NCI-H748 (cell line): ENCODE measurements around the gene FBXW11.
"Not testable (repeated sequence)": the region's sequence is repeated elsewhere in the genome, so short reads cannot be mapped to it uniquely, and the experiment has no call there.

Experiments
- DNase-seq: peaks from one replicate; lab custom pipeline; 2025; ENCODE audit not compliant: unreplicated experiment; lab: John Stamatoyannopoulos, UW

Gene FBXW11

DNA sequence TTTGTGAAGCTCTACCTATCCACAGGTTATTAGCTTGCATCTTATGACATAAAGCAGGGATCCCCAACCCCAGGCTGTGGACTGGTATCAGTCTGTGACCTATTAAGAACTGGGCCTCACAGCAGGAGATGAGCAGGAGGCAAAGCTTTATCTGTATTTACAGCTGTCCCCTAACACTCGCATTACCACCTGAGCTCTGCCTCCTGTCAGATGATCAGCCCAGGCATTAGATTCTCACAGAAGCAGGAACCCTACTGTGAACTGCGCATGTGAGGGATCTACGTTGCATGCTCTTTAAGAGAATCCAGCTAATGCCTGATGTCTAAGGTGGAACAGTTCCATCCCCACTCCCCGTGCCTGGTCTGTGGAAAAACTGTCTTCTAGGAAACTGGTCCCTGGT lies 19.7 kb downstream of the FBXW11 start:
- no peak for DNase-seq

DNA sequence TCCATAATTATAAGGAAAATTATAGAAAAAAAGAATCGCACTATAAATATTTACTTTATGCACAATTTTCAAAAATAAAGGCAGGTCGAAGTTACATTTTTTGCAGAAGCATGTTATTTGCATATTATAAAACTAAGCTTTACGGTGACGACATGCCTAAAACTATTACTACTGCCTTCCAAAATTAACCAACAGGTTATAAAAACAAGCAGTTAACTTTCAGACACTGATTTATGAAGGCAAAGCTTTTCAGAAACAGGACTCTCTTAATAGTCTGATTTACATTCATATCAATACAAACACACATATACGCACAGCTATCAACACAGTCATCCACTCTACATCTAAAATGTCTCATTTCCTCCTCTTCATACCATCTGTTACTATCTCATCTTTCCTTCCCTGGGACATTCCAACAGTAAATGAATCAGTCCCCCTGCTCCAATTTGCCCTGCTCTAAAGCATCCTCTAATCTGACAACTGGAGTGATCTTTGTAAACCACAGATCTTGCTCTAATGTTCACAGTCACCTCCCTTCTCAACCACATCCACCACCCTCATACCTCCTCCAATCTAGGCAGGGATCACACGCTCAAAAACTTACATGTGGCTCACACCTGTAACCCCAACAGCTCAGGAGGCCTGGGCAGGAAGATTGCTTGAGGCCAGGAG lies 21.6 kb downstream of the FBXW11 start:
- no peak for DNase-seq

DNA sequence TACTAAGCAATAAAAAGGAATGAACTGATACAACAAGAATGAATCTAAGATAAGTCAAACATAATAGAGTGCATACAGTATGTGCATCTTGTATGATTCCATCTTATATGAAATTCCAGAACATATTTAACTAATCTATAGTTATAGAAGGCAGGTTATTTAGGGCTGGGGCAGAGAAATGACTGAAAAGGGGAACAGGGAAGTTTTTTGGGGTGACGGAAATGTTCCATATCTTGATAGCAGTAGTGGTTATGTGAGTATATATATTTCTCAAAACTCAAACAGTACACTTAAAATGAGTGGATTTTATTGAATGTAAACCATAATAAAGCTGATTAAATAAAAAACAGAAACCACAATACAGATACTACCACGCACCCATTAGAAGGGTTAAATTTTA lies 24.6 kb downstream of the FBXW11 start:
- DNase-seq, result no peak

DNA sequence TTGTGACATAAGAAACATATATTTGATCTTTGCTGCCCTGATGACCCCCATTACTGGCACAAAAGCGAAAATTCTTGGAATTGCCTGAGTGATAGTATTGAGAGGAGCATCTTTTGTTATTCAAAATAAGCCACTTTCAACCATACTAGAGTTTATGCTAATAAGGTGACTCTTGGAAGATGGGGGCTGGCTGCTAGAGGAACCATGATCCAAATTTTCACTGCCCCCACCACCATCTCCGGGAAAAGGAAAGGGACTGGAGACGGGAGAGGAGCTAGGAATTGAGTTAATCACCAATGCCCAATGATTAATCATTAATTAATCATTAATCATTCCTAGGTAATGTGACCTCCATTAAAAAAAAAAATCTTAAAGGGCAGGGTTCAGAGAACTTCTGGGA lies 25.6 kb downstream of the FBXW11 start:
- DNase-seq, result no peak

DNA sequence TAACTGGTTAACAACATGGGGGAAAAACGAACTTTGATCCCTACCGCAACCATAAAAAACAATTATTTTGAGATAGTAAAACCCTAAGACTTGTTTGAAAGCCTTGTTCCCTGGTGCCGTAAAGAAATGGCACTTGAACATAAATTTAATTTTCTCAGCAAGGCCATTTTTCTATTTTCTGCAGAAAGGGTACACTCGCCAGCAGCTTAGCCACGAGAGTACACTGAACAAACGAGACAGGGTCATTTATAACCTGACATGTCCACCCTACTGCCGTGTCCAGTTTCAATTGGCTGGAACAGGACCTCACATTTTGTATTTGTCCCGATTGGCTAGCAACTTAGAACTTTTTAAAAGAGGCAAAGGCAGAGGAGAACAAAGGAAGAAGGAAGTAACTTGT lies 26.8 kb downstream of the FBXW11 start:
- no peak for DNase-seq

DNA sequence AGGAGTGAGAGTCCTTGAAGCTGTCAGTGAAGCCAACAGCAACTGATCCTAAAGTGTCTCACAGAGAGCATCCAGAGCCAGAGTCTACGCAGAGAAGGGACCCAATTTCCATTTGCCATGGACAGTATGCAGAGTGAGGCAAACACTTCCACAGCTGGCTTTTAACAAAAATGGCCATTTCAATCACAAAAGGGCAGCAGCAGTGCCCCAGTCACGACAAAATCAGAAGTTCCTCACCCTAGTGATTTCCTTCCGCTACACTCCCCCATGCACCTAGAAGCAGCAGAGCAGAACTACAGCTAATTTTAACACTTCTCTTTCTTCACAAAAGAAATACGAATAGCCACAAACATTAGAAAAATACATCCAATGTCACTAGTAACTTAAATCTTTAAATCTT lies 27.9 kb downstream of the FBXW11 start:
- no peak for DNase-seq

DNA sequence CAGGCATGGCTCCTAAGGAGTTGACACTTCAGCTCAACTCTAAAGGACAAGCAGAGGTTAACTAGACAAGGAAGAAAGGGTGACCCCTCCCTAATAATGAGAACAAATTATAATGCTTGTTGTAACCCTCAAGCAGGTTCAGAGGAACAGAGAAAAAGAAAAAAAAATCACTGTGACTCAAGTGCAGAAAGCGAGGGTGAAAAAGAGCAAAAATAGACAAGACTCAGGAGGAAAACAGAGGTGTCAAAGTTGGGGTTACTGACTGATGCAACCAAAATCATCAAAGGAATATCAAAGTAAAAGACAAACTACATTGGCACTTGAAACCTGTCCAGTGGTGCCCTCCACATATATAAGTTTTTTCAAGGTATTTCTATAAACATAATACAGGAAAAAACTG lies 28.4 kb downstream of the FBXW11 start:
- no peak for DNase-seq

DNA sequence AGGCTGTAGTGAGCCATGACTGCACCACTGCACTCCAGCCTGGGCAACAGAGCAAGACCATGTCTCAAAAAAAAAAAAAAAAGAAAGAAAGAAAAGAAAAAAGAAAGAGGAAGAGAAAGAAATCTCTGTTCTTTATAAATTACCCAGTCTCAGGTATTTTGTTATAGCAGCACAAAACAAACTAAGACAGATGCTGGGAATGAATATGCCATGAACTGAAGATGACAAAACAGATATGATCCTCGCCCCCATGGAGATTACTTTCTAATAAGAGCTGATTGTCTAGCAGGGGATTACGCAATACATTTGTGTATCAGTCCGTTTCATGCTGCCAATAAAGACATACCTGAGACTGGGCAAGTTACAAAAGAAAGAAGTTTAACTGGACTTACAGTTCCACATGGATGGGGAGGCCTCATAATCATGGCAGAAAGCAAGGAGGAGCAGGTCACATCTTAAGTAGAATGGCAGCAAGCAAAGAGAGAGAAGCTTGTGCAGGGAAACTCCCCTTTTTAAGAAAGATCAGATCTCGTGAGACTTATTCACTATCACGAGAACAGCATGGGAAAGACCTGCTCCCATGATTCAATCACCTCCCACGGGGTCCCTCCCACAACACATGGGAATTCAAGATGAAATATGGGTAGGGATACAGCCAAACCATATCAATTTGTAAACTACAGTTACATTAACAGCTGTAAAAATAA lies 29.0 kb downstream of the FBXW11 start:
- not testable (repeated sequence) for DNase-seq

DNA sequence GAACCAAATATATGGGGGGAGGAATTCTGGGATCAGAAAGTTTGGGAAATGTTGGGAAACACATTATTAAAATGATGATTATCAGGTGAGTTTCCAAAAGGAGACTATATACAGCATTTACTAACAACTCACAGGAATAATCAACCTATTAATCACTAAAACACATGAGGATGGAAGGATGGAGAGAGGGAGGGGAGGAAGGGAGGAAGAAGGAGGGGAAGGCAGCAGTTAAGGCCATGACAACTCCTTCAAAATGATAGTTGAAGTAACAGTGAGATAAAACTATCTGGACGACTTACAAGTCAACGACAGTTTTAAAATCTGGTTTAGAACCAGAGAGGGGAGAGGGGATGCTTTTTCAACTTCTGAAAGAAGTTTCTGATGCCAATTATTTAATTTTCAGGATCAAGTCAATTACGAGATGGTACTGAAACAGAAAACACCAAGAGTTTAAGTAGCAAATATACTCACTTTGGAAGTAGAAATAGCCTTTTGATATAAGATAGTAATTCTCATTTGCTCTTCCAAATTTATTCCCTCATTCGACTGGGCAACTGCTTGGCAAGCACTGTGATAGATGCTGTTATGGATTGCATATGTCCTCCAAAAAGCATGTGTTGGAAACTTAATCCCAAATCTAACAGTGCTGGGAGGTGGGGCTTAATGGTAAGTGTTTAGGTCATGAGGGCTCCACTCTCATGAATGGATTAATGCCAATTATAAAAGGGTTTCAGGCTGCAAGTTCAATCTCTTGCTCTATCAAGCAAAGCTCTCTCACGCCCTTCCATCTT lies 30.4 kb downstream of the FBXW11 start:
- DNase-seq, result no peak

DNA sequence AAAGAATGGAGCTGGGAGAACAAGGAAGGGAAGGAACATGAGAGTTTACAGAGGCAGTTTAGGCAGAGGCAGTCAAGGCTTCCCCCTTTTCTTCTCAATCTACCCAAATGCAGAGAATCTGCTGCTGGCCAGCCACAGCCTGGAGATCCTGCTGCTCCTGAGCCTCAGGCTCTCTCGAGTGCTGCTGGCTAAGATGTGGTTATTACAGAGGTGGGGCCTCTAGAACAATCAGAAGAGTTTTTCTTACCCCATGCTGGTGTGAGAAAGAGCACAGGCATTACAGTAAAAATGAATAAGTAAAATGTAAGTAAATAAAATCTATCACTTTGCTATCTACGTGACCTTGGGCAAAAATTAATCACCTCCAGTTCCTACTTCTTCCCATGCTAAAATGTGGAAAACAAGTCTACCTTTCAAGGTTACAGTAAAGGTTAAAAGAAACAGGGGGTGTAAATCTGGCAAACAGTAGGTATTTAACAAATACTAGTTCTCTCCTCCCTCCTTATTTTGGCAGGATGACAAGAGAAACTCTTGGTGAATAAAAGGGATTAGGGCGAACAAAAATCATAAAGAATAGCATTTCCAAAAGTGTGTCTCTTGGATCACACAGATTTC lies 31.1 kb downstream of the FBXW11 start:
- DNase-seq, result no peak

DNA sequence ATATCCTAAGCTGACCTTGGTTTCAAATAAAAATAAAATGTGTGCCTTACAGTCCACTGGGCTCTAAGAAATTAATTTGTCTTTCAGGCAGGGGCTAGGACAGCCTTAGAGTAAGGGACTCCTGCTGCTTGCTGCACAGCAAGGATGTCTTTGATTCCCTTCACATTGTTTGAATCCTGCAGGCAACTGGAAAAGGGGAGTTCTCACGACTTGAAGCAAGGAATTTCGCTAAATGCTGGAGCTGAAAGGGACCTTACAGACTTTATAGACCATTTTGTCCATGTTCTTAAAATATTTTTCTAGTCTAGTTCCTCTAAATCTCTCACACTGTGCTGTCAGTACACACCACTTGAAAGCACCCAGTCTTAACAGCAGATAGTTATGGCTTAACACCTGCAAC lies 35.6 kb downstream of the FBXW11 start:
- no peak for DNase-seq

DNA sequence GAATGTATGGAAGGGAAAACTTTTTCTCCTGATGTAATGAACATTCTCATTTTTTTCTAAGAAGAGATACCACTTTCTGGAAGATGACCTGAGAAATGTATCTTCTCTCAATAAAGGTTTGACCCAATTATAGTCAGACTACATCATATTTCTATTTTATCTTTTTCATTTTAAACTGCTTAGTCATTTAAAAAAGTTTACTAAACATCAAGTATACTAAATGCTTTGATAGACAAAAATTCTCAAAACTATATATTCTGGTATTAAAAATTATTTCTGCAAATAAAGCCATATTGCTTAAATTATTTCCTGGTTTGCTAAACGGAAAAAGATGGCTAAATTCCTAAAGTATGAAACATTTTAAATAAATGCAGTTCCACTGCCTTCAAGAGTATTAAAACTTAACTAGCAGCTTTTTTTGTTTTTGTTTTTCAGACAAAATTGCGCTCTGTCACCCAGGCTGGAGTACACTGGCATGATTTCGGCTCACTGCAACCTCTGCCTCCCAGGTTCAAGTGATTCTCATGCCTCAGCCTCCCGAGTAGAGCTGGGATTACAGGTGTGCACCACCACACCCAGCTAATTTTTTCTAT lies 37.1 kb downstream of the FBXW11 start:
- DNase-seq, result no peak

DNA sequence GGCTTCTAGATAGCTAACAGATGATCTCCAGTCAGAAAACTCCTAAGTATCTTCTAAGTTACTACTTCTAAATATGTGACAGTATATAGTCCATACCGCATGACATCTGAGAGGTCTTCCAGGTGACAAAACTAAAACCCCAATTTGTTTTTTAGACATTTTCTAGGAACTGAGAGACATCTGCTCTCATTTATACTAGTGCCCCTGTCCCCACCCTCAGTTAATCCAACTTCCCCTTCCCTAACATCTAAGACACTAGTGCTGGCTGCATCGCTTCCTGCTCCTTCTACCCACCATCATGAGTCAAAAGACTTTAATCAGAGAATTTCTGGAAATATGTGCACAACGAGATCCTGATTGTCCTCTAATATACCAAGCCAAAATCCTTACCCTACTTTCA lies 37.9 kb downstream of the FBXW11 start:
- no peak for DNase-seq

DNA sequence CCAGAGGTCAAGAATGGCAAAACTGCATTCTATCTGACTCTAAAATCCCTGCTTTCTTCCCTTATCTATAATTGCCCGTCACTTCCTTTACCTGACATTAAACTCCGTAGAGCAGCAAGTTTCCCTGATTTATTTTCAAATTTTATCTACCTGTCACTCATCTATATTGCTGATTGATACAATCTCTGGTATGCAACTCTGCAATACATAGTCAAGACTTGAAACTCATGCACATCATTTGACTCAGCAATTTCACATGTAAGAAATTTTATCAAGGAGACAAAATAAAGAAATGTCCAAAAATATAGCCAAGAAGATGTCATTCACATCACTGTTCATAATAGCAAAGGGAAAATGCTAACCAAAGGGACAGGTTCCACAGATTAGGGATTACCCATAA lies 39.5 kb downstream of the FBXW11 start:
- DNase-seq, result no peak

DNA sequence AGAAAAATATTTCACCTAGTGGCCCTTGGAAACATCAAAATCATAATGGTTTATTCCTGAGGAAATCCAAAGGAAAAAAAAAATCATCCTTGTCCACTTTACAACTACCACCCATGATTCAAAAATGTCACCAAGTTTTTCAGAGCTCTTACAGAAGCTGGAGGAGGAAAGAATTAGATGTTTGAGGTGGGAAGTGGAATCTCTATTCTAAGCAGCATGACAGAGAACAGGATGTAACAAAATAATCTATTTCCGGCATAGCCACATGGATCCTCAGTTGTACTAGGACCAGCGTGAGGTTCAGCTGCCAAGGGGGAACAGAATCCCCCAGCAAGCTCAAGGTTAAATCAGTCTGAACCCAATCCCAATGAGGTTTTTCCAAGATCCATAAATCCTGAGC lies 40.2 kb downstream of the FBXW11 start:
- no peak for DNase-seq

DNA sequence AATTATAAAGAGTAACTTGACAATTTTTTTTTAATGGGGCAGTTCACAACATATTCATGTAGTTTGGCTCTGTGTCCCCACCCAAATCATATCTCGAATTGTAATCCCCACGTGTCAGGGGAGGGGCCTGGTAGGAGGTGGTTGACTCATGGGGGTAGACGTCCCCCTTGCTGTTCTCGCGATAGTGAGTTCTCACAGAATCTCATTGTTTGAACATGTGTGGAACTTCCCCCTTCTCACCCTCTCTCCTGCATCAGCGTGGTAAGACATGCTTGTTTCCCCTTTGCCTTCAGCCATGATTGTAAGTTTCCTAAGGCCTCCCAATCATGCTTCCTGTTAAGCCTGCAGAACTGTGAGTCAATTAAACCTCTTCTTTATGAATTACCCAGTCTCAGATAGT lies 40.7 kb downstream of the FBXW11 start:
- no peak for DNase-seq

DNA sequence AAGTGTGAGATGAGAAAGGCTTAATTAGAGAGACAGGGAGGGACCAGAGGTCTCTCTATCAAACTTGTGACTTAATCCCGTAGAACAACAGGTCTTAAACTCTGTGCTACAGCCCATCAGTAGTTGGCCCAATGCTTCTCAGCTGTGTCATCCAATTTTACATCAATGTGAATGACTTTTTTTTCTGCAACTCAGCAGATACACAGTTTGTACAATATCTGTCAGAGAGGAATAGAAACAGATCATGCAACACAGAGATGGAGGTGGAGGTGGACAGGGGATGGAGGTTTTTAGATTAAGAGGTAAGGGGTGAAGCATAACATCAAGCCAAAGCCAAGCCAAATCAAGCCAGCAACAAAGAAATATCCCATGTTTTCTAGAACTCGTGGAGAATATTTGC lies 43.0 kb downstream of the FBXW11 start:
- DNase-seq, result no peak

DNA sequence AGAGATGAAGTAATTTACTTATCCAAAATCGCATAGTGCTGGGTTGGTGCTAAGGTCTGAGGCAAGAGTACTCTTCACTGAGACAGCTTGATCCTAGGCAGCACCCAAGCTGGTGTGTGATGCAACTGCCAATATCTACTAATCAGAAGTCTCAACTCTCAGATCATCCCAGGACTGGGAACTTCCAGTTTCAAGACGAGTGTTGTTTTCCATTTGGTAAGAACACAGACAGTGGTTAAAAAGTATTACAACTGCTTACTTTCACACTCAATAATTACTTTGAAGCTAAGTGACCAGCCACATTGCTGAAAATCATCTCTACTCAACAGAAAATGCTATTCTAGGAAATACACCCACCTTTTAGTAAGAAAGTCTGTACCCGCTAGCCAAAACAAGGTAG lies 45.3 kb downstream of the FBXW11 start:
- DNase-seq, result no peak

DNA sequence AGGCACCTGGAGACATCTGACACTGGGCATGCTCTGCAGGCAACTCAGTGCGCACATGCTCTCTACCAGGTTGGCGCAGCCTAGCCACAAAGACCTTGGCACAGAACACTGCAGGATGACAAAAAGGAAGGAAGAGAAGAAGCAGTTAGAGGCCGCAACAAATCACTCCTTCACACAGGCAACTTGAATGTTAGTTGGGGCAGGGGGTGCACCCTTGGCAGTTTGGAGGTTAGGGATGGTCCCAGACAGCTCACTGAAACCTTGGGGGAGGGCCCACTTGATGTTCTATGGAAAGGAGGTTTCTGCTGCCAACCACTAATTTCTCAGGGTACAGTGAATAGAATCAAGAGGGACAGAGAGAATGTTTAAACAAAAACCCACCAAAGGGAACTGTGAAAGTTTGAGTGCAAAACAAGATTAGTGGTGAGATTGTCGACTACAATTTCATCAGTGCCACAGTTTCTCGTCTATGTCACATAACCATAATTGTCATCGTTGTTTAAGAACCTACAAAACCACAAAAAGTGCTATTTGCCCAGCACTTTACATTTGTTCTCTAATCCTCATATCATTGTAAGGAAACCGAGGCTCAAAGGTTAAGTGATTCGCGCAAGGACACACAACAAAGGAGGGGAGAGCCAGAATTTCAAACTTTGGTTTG lies 48.7 kb downstream of the FBXW11 start:
- DNase-seq, result no peak

DNA sequence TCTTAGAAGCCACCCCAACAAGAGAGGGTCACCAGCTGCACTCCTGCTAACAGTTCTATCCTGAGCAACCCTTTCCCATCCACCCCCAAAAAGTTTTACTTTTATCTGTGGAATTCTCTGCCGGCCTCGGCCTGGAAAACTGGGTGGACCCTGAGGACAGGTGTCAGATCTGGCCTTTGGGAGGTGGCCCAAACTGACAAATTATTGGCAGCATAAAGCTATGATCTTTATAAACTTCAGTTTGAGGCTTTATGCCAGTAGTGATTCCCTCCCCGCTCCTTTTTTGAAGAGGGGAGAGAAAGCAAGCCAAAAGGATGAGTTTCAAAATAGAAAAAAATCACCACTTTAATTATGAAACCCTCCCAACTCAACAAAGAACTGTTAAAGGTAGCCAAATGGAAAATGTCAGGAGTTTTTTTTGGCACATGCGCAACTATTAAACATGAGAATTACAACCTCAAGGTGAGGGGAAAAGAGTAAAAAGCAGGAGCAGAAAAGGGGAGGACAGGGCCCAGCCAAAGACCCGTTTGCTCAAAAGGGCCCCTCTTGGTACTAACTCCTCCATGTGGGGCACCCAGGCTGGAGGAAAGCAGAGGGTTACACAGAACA lies 49.4 kb downstream of the FBXW11 start:
- no peak for DNase-seq
